ENCODE results near the gene AOPEP.
"Not testable (repeated sequence)": the region's sequence is repeated elsewhere in the genome, so short reads cannot be mapped to it uniquely, and the experiment has no call there.

Gene AOPEP

GRCh38 chr9:94823710-94824109 is 97.2 kb downstream of the AOPEP start:
- no peak for DNase-seq

- no peak for DNase-seq
Observed at GRCh38 chr9:94824411-94824810, 97.9 kb downstream of the AOPEP start.

GRCh38 chr9:94824913-94825610 is 98.6 kb downstream of the AOPEP start:
- DNase-seq: no peak

GRCh38 chr9:94825611-94825958 is 99.1 kb downstream of the AOPEP start:
- DNase-seq: no peak

DNA sequence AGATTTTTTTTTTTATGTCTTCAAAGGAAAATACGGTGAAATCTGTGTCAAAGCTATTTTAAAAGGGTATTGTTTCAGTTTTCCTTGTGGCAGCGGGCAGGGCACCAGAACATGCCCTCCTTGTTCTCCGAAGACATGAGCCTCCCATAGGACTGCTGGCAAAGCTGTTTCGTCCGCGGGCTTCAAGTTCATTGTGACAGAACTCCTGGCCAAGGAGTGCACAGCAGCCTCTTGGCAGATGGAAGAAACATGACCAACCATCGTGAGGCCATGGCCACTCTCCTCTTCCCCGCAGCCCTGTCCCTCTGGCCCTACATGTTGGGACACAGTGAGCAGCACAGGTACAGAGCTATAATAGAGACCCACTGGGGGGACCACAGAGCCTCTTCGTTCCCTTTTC is 99.5 kb downstream of the AOPEP start:
- DNase-seq: no peak

GRCh38 chr9:94826644-94827410 is 100.3 kb downstream of the AOPEP start:
- no peak for DNase-seq

DNA sequence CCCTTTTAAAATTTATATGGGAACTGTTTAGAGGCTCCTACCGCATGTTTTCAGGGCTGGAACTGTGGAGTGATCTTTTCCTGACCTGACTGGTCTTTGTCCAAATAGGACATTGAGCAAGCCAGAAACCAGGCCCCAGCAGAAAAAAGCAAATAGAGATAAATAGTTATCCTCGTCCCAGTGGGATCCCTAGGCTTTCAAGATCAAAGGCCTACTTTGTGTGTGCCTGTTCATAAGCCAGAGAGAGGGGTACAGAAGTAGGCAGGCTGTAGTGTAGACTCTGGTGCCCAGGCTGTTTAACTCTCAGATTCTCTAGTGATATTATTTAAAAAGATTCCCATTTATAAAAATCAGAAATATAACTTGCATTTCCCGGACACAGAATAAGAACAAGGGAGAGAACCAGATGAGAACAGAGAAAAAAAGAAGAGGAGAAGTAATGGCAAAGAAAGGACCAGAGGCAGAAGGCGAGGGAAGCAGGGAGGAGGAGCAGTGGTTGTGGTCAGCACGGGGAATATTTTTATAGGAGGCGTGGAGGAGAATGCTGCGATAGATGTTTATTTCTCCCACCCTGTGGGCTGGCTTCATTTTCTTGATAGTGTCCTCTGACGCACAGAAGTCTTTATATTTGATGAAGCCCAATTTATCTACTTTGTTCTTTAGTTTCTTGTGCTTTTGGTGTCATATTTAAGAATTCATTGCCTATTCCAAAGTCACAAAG is 101.2 kb downstream of the AOPEP start:
- DNase-seq: no peak

DNA sequence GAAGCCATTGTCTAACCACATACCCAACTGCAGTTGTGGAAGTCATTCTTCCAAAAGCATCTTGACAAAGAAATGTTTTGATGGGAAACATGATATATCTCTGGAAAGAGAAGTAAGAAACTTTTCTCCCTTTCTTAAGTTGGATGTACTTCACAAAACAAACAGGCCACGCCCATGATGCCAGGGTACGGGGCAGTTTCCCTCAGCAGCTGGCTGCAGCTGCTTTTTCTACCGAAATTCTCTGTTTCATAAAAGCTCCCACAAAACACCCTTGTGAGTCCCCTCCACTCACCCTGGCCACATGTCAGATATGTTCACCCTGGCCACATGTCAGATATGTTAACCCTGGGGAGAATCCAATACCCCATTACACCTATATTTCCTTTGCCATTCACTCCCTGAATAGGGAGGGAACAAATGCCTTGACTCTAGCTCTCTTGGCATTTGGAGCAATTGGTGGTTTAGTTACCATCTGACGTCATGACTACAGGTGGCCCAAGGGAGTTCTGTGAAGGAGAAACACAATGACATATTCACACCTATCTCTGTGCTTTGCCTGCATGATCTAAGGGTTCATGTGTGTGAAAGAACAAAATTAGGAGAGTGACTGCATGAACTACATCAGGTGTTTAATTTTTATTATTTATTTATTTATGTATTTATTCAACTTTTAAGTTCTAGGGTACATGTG is 103.0 kb downstream of the AOPEP start:
- no peak for DNase-seq

DNA sequence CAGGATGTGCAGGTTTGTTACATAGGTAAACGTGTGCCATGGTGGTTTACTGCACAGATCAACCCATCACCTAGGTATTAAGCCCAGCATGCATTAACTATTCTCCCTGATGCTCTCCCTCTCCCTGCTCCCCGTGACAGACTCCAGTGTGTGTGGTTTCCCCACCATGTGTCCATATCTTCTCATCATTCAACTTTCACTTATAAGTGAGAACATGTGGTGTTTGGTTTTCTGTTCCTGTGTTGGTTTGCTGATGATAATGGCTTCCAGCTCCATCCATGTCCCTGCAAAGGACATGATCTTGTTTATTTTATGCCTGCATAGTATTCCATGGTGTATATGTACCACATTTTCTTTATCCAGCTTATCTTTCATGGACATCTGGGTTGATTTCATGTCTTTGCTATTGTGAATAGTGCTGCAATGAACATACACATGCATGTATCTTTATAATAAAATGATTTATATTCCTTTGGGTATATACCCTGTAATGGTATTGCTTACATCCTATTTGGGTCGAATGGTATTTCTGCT is 103.6 kb downstream of the AOPEP start:
- DNase-seq: not testable (repeated sequence)

DNA sequence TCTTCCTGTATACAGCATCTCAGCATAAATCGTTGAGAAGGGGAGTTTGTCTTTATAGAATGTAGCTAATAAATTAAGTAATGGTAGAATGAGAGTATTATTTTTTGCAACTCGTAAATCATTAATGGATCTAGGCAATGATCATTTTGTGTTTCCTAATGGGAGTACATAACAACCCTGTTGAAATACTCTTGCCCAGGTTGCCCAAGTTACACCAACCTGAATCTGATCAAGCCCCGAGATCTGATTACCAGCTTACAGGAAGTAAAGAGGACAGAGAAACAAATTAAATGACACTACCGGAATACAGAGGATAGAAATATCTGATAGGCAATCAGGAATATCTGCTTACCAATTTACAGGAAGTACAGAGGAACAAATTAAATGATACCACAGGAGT is 107.3 kb downstream of the AOPEP start:
- no peak for DNase-seq

GRCh38 chr9:94837404-94837803 is 110.9 kb downstream of the AOPEP start:
- no peak for DNase-seq

- DNase-seq: peak in 1 of 2 donors; percentile 13
Observed at GRCh38 chr9:94839398-94839797, 112.9 kb downstream of the AOPEP start.

DNA sequence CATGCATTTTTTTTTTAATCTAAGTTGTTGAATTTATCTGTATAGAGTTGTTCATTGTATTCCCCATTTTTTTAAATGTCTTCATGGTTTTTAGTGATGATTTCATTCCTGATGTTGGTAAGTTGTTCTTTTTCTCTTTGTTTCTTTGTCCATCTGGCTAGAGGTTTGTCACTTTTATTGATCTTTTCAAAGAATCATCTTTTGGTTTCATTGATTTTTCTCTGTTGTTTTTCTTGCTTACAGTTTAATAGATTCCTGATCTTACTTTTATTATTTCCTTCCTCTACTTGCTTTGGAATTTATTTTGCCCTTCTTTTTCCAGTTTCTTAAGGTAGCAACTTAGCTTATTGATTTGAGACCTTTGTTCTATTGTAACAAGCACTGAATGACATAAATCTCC is 114.2 kb downstream of the AOPEP start:
- DNase-seq: no peak

GRCh38 chr9:94843134-94843533 is 116.6 kb downstream of the AOPEP start:
- DNase-seq: no peak

DNA sequence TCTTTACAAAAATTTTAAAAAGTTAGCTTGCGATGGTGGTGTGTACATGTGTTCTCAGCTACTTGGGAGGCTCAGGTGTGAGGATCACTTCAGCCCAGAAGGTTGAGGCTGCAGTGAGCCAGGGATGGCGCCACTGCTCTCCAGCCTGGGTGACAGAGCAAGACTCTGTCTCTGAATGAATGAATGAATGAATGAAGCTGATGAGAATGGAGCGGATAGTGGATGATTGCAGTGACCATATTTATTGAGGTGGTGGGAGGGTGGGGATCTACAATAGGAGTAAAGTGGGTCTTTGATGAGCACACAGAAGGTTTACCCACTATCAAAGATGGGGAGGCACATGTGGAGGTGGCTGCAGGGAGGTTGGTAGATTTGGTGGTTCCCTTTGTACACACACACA is 120.2 kb downstream of the AOPEP start:
- no peak for DNase-seq

GRCh38 chr9:94847486-94847885 is 121.0 kb downstream of the AOPEP start:
- DNase-seq: no peak

DNA sequence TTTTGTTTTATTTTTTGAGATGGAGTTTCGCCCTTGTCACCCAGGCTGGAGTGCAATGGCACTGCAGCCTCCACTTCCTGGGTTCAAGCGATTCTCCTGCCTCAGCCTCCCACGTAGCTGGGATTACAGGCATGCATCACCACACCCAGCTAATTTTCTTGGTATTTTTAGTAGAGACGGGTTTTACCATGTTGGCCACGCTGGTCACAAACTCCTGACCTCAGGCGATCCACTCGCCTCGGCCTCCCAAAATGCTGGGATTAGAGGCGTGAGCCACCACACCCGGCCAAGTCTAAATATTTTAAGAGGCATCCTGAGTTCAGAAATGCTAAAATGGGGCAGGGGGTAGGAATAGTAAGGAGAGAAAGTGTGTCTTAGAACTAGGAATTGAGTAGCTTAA is 122.3 kb downstream of the AOPEP start:
- not testable (repeated sequence) for DNase-seq

- DNase-seq: no peak
Observed at GRCh38 chr9:94850540-94851434, 124.3 kb downstream of the AOPEP start.

DNA sequence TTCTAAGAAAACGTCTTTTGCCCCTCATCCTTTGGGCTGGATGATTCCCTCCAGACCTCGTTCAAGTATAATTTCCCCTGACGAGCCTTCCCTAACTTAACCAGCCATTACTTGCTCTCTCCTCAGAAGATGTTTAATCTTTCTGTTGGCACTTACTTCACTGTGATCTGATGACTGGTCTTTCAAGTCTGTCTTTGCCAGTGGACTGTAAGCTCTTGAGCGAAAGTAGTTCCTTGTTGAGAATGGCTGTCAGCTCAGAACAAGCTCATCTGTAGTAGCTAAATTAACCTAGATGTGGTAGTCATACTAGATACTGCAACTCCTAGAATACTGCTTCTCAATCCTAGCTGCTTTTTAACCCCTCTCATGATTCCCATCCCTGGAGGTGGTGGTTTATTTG is 125.0 kb downstream of the AOPEP start:
- DNase-seq: no peak

GRCh38 chr9:94851892-94852291 is 125.4 kb downstream of the AOPEP start:
- DNase-seq: no peak

GRCh38 chr9:94852373-94852772 is 125.9 kb downstream of the AOPEP start:
- DNase-seq: no peak

- no peak for DNase-seq
Observed at GRCh38 chr9:94853887-94854286, 127.4 kb downstream of the AOPEP start.
